Hepatic stellate cell (primary cell): Measurements from ENCODE around the gene ANKFN1.
A peak's percentile ranks its signal among the peaks of the same experiment; 100 is the strongest.
"Not testable (repeated sequence)": the region's sequence is repeated elsewhere in the genome, so short reads cannot be mapped to it uniquely, and the experiment has no call there.

Experiments used
- DNase-seq: peaks from one replicate; pipeline ENCODE4 v3.0.0; 2011; ENCODE audit warnings: low spot score

Gene ANKFN1

DNA sequence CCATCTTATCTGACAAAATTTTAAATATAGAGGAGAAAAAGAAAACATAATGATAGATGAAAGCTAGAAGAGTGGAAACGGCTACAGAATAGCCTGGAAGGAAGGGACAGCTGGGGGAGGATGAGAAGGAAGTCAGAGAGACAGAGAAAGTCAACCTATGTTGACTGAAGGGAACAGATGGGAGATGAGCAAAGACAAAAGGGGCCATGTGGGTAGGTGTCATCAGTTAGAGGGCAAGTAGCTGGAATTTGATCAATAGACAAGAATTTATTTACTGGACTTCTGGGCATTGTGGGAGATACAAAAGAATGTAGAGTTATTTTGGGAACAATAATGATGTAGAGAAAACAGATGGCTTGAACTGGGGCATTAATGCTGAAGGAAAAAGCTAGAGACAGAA is 194.4 kb downstream of the ANKFN1 start:
- DNase-seq = no peak

DNA sequence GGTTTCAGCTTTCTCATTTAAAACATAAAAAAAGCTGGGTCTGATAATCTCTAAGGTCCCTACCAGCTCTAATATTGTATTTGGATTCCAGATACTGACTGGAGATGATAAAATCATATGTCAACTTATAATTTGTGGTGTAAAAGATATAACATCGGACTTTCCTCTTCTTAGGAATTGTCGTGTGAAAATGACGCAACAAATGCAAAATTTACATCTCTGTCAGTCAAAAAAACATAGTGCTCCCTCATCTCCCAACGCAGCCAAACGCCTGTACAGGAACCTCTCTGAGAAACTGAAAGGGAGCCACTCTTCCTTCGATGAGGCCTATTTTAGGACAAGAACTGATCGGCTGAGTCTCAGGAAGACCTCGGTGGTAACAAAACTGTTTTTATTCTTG is 197.3 kb downstream of the ANKFN1 start:
- DNase-seq = no peak

- no peak for DNase-seq
These were observed 198.4 kb downstream of the ANKFN1 start for GRCh38 chr17:56351675-56352074.

DNA sequence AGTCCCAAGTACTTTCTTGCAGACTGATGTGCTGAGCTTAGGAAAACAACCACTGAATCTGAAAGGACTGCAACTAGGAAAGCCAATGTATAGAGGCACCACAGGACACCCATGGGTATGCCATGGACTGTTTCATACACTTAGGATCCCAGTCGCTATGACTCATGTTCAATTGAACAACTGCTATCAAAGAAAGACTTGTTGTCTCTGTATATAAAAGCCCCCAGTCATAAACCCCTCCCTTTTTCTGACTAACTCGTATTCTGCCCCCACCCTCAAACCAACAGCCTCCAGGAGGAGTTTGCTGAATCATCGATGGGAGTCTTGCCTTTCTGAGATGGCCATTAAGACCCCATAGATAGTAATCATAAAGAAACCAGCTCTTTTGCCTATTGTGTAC is 205.4 kb downstream of the ANKFN1 start:
- DNase-seq = no peak

- no peak for DNase-seq
These were observed 206.2 kb downstream of the ANKFN1 start for GRCh38 chr17:56359518-56359917.

DNA sequence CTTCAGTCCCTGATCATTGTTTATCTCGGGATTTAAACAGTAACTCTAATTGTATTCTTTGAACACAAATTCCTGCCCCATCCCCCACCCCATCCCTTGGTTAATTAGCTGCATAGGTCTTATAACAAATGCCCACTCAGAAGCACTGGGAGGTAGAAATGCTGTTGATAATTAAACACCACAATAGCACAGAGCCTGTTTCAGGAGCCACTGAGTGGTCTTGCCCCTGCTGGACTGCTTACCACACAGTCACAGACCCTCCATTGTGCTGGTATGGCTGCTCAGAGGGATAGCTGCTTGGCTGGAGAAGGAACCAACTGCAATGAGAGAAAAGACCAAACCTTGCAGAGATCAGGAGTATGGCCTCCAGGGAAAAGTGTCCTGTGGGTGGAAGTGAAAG is 214.1 kb downstream of the ANKFN1 start:
- DNase-seq = no peak

- no peak for DNase-seq
These were observed 220.9 kb downstream of the ANKFN1 start for GRCh38 chr17:56373981-56374833.

DNA sequence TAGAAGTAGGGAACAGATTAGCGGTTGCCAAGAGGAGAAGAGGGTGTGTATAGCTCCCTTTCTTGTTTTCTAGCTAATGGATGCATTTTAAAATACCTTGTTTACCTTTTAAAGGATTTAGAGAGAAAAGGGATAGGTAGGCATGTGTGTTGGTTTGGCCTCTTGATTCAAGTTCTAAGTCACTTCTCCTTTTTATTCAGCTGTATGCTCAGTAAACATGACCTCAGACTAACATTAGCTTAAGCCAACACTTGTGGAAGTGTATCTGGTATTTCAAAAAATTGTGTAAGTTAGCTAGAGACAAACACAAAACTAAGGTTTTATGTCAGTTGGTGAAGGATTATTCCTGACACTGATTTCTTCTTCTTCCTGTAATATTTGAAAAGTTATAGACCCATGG is 236.1 kb downstream of the ANKFN1 start:
- no peak for DNase-seq

GRCh38 chr17:56392321-56392720 is 239.0 kb downstream of the ANKFN1 start:
- DNase-seq = no peak

GRCh38 chr17:56393156-56393555 is 239.9 kb downstream of the ANKFN1 start:
- no peak for DNase-seq

DNA sequence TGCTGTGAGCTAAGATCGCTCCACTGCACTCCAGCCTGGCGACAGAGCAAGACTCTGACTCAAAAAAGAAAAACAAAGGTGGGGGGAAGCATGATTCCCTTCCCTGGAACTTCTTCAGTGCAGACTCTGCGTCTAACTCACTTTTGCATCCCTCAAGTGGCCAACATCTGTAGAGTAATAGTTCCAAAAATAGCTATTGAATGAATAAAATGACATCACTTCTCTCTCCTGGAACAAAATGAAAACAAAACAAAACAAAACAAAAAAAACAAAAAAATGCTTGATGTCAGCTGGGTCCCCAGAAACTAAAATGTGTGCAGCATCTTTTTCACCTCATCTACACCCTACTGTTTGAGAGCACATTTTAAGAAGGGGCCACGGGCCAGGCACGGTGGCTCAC is 242.5 kb downstream of the ANKFN1 start:
- no peak for DNase-seq

GRCh38 chr17:56407086-56407485 is 253.8 kb downstream of the ANKFN1 start:
- DNase-seq = no peak

DNA sequence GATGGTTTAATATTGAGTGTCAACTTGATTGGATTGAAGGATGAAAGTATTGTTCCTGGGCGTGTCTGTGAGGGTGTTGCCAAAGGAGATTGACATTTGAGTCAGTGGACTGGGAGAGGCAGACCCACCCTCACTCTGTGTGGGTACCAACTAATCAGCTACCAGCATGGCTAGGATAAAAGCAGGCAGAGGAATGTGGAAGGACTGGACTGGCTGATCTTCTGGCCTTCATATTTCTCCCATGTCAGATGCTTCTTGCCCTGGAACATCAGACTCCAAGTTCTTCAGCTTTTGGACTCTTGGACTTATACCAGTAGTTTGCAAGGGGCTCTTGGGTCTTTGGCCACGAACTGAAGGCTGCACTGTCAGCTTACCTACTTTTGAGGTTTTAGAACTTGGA is 259.1 kb downstream of the ANKFN1 start:
- DNase-seq = not testable (repeated sequence)

- DNase-seq = no peak
These were observed 263.5 kb downstream of the ANKFN1 start for GRCh38 chr17:56416682-56417351.

GRCh38 chr17:56424005-56424404 is 270.7 kb downstream of the ANKFN1 start:
- DNase-seq = no peak

DNA sequence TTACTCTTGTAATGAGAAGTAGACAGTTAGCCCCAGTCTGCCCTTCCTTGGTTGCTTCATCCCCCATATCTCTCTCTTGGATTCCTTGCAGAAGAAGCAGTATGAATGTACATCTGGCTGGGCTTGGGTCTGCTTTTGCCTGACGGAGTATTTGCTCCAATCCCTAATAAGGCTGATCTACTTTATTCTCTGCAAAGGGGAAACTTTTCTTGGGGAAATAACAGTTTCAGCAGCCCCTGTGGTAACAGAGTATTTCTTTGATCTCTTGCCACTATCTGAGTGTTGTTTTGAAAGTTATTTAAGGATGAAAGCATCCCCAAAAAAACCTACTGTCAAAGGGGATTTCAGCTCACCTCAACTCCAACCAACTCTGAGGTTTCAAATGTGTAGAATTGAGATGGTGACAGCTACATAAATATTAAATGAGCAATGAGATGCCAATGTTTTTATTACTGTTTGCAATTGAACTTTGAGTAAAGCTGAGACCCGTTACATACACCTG is 271.3 kb downstream of the ANKFN1 start:
- no peak for DNase-seq

- DNase-seq = no peak
These were observed 272.2 kb downstream of the ANKFN1 start for GRCh38 chr17:56425483-56425882.

DNA sequence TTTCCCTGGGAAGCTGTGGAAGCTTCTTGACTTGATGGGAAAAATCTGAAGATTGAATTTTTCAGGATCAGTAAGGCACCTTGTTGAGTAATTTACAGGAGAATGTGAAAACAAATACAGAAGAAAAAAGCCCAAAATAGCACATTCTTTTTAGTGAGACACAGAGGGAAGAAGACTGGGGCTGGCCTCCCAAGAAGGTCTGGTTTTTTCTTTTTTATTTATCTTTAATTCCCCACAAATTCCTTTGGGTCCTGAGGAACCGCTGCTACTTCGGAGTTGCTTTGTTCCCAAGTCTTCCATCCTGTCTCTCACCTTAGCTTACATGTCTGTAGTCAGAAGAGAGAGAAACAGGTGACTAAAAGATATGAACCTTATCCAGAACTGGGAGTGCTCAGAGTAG is 273.6 kb downstream of the ANKFN1 start:
- DNase-seq = no peak

DNA sequence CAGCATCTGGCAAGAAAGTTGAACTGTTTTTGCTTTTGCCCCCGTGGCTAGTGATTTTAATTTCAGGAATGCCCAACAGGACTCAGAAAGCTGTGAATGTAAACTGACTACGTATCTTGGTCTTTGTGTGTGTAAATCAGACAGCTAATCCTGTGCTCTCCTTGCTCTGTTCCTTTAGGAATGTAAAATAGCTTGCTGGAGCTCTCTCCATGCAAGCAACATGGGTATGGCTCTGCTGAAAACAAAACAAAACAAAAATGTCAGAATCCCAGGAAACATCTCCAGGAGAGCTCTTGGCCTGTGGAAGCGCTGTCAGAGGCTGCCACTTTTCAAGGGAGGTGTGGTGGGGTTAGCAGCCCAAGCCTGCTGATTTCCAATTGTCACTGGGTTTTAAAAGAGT is 278.5 kb downstream of the ANKFN1 start:
- peak; percentile 13 for DNase-seq

GRCh38 chr17:56432443-56432842 is 279.2 kb downstream of the ANKFN1 start:
- no peak for DNase-seq

- no peak for DNase-seq
These were observed 281.3 kb downstream of the ANKFN1 start for GRCh38 chr17:56434610-56435009.

- no peak for DNase-seq
These were observed 282.9 kb downstream of the ANKFN1 start for GRCh38 chr17:56436142-56436541.

DNA sequence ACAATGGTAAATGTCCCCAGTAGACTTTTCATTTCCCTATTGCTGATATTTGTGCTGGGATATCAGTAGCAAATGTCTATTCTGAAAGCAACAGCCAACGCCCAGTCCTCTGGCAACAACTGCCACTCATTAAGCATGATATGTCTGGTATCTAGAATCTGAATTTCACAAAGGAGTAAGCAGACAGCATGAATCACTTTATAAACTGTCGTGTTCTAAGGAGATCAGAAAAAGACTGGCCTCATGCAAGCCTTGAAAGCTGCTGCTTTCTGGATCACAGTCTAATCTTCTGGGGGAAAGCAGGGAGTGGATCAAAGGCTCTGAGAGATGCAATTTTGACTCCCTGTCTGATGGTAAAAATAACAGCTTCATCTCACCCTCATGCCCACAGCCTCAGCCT is 287.1 kb downstream of the ANKFN1 start:
- peak; percentile 8 for DNase-seq
